HG03575 (cell line): ENCODE data around the gene PRSS53.

Source experiments
- ATAC-seq: cut with Tn5 transposase; IDR thresholded peaks from one replicate; pipeline ENCODE4 v1.9.1; 2021; ENCODE audit not compliant: unreplicated experiment, insufficient number of reproducible peaks, low FRiP score; ENCODE audit errors: extremely low read depth

Gene PRSS53

DNA sequence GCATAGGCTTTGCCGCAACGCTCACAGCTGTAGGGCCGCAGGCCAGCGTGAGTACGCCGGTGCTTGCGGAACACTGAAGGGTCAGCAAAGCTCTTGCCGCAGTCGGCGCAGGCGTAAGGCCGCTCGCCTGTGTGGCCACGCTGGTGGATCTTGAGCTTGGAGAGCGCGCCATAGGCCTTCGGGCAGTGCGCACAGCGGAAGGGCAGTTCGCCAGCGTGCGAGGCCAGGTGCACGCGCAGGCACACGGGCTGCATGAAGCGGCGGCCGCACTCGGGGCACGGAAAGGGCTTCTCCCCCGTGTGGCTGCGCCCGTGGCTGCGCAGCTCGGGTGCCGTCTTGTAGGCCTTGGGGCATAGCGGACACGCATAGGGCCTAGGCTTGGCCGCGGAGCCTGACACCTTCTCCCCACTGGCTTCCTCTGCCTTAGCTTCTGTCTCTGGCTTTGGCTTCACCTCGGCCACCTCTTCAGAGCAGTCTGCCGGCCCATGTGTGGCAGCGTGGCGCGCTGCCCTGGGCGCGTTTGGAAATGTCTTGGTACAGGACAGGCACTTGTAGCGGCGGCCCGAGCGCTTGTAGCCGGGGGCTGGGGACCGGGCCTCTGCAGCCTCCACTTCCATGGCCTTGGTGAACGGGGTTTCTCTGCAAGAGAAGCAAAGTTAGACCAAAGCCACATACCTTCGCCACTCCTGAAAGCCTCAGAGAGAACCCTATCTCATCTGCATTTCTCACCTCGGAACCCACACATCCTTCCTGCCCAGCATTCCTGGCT is 24.7 kb downstream of the PRSS53 start:
- no peak for ATAC-seq

DNA sequence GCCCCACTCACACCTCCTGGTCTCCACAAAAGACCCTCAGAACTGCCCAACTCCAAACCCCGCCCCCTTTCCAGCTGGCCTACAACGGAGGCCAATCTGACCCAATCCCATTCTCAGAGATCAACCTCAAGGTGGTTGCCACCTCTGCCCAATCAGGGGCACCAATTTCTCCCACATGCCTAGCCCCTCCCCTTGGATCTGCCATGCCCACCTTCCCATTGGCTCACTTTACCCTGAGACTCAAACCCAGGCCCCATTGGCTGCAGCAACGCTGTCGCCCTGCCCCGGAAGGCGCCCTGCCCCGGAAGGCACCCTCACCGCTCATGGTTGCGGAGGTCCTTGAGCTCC is 25.3 kb downstream of the PRSS53 start:
- ATAC-seq, result no peak

DNA sequence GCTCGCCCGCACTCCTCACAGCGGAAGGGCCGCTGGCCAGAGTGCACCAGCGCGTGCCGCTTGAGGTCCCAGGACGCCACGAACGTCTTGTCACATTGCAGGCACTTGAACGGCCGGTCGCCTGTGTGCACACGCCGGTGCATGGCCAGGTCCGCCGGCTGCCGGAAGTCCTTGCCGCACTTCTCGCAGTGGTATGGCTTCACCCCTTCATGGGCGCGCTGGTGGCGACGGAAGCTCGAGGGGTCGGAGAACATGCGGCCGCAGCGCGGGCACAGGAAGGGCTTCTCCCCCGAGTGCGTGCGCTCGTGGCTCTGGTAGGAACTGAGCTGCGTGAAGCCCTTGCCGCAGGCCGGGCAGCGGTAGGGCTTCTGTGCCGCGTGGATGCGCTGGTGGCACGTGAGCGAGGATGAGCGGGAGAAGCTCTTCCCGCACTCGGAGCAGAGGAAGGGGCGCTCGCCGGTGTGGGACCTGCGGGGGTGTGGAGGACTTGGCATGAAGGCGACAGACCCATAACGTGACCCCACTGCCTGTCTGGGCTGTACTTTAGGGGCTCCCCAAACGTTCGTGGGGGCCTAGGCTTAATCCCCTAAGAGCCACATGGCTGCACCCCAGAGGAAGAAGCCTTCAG is 26.8 kb downstream of the PRSS53 start:
- ATAC-seq, result no peak

DNA sequence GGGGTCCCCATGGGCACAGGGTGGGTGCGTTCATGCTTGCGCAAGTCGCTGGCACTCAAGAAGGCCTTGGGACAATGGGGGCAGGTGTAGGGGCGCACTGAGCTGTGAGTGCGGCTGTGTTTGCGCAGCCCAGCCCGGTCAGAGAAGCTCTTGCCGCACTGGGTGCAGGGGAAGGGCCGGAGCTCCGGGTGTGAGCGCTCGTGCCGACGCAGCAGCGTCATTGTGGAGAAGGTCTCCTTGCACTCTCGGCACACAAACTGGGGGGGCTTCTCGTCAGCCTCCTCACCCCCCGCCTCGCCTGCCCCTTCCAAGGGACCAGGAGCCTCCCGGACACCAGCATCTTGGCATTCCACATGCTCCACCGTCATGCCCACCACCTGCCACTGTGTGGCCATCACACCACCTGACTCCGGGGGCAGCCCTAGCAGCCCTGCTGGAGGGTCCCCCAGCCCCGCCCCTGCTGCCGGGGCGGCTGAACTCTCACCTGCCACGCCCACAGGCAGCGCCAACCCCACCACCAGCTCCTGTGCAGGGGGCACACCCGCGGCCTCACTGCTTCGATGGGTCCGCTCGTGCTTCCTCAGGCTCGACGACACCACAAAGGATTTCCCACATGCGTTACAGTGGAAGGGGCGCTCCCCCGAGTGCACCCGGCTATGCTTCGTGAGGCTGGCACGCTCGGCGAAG is 27.5 kb downstream of the PRSS53 start:
- no peak for ATAC-seq

DNA sequence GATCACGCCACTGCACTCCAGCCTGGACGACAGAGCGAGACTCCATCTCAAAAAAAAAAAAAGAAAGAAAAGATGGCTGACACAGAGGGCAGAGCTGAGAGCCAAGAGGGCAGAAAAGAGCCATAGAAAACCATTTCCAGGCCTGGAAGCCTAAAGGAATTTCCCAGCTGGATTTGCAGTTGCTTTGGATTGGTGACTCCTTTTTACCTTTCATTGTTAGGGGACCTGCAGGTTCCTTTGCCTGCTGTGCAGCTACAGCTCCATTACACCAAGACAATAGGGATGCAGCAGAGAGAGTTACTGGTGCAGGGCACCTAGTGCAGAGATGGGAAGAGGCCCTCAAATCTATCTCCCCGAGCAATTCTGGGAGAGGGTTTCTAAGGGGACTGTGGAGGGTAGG is 33.1 kb downstream of the PRSS53 start:
- no peak for ATAC-seq

DNA sequence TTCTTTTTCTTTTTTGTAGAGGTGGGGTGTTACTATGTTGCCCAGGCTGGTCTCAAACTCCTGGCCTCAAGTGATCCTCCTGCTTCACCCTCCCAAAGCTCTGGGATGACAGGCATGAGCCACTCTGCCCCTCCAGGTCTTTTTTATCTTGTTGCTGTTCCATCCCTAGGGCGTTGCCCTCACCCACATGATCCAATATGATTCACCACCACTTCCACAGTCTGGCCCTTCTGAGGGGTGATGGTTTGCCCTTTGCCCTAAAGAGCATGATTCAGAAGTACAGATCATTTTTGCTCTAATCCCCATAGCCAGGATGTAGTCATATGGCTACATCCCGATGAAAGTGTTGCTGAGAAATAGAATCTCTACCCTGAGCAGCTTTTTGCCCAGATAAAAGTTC is 36.6 kb downstream of the PRSS53 start:
- ATAC-seq, result no peak

DNA sequence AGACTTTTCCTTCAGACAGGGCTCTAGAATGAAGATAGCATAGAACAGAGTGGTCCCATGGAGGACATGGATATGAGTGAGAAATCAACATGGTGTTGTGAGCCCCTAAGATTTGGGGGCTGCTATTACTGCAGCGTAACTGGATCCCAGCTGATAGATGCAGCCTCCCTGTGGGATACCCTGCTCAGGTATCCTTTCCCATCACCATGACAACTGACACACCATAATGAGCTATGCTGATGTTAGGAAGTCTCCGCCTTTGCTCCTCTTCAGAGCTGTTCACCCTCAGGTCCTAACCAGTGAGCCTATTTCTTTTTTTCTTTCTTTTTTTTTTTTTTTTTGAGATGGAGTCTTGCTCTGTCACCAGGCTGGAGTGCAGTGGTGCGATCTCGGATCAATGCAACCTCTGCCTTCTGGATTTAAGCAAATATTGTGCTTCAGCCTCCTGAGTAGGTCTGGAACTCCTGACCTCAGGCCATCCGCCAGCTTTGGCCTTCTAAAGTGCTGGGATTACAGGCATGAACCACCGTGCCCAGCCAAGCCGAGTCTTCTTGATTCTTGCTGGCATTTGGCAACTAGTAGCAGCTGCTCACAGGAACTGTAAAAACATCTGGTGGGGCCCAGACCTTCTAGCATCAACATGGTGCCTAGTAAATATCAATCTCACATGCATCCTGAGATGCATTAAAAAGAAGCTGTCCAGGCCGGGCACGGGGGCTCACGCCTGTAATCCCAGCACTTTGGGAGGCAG is 38.3 kb downstream of the PRSS53 start:
- ATAC-seq, result no peak

DNA sequence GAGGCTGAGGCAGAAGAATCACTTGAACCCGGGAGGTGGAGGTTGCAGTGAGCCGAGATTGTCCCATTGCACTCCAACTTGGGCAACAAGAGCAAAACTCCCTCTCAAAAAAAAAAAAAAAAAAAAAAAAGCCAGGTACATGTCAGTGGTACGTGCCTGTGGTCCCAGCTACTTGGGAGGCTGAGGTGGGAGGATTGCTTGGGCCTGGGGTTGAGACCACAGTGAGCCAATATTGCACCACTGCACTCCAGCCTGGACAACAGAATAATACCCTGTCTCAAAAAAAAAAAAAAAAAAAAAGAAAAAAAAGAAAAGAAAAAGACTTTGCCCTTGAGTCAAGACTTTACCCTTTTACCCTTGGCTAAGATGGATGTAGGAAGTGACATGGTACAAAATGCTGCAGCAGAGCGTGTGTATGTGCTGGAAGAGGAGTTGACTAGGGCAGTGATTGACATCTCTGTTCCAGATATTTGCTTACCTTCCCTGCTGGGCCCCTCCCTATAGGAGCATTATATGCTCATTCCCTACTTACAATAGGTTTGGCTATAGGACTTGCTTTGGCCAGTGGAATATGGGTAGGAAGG is 44.8 kb downstream of the PRSS53 start:
- ATAC-seq, result no peak

DNA sequence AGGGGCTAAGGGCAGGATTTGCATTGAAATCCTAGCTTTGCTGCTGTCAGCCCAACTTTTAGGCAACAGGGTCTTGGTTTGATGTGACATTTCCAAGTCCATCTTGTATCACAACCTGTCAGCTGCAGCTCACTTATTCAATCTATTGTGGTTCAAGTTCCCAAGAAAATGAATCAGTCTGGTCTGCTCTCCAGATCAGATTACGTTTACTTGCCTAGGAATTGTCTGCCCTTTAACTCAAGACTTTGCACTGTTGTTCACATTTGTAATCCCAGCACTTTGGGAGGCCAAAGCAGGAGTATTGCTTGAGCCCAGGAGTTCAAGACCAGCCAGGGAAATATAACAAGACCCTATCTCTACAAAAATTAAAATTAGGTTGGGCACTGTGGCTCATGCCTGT is 45.4 kb downstream of the PRSS53 start:
- ATAC-seq, result no peak

DNA sequence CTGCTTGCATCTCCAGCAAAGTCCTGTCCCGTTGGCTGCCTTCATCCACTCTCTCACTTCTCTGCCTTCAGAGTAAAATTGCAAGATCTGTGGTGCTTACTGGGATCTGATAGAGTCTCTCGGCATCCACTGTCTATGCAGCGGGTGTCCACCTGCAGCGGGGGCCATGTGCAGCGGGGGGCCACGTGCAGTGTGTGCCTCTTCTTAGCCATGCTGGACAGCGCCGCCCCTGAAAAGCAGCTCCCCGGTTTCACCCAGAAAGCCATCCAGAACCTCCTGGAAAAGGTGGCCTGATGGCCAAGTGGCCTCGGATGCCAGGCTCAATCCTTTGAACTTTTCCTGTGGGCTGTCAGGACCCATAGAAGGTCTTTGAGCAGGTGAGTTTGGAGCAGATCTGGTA is 45.9 kb downstream of the PRSS53 start:
- ATAC-seq, result no peak

DNA sequence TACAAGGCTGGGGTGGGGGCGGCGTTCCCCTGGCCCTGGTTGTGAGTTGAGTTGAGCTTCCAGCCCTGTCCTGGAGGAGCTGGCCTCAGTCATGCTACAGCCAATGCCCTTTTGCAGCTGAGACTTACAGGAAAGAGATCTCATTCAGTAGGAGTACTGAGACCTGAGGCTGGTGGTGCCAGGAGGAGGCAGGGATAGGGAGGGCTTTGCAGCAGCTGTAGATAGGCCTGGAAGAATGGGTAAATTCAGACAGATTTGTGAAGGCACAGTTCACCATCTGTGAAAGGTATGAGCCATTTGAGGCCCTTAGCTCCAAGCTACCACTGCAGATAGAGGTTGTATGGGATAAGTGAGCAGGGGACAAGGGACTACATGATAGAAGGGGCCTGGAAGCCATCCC is 49.8 kb downstream of the PRSS53 start:
- no peak for ATAC-seq

DNA sequence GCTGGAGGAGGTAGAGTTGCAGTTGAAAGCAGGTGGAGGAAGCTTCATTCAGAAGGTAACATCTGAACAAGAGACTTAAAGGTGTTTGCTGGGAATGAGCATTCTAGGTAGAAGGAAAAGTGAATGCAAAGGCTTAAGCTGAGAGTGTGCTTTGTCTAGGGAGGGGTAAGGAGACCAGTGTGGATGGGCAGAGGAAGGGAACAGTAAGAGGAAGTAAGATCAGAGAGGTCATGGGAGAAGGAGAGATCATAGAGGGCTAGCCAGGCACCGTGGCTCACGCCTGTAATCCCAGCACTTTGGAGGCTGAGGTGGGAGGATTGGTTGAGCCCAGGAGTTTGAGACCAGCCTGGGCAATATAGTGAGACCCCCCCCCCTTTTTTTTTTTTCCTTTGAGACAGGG is 52.1 kb downstream of the PRSS53 start:
- ATAC-seq, result no peak

DNA sequence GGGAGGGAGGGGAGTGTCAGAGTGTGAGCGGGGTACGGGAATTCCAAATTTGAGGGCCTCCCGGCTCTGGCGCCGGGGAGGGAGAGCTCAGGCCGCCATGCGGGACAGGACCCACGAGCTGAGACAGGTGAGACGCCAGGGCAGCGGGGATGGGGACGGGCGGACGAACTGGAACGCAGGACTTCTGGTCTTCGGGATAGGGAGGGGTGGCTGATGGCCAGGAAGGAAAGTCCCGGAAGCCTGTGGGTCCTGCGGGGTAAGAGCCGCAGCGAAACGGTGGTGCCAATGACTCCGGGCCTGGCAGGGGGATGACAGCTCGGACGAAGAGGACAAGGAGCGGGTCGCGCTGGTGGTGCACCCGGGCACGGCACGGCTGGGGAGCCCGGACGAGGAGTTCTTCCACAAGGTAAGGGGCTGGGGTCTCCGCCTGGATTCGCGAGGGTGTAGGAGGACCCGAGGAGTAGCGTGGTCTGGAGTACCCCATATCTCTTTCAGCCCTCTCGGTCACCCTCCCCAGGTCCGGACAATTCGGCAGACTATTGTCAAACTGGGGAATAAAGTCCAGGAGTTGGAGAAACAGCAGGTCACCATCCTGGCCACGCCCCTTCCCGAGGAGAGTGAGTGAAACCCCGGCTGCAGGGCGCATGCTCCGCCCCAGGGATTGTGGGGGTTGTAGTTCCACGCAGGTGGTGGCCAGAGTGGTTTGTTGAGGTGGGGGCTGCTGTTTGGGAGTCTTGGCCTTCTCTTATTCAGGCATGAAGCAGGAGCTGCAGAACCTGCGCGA is 54.8 kb downstream of the PRSS53 start:
- no peak for ATAC-seq
